Activated CD4-positive, alpha-beta T cell treated with anti-CD3 and anti-CD28 coated beads, Interleukin-2, Interleukin-4, amounts not matched to agents 100 ng/mL and 50 ng/mL, durations not matched to agents 16 hours and 8 hours (primary cell): Measurements from ENCODE around the gene ASTL.
A peak's percentile ranks its signal among the peaks of the same experiment; 100 is the strongest.
"Not testable (repeated sequence)": the region's sequence is repeated elsewhere in the genome, so short reads cannot be mapped to it uniquely, and the experiment has no call there.

Source experiments
- DNase-seq: peaks from one replicate; pipeline ENCODE4 v3.0.0-alpha.2; 2020; ENCODE audit warnings: low spot score

The ASTL gene

DNA sequence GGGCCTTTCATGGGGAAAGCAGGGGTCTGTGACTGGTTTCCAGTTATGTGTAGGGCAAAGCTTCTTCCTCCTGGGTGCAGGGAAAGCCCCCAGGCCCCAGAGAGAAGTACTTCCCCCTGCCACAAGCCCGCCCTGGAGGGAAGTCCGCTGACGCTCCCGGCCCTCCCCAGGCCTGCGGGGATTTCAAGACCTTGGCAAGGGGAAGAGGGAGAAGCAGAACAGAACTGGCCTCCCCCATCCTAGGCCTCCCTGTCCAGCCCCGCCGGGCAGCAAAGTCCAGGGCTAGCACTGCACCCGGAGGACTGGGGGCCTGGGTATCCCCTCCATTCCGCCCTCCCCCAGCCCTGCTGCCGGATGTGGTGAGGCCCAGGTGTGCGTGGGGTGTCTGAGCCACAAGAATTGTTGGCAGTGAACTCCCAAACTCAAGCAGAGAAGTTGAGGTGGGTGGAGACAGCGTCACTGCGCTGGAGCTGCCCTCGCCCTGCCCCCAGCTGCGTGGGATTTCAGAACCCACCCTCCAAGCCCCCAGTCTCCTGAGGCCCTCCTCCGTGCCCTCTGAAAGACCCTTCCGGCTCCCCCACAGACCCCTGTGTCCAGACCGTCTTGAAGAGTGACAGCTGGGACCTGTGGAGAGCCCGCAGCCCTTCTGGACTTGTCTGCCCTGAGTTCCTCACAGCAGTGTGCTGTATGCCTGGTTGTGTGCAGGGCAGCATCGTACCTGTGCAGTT is 8.0 kb upstream of the ASTL start:
- DNase-seq: peak; percentile 82

DNA sequence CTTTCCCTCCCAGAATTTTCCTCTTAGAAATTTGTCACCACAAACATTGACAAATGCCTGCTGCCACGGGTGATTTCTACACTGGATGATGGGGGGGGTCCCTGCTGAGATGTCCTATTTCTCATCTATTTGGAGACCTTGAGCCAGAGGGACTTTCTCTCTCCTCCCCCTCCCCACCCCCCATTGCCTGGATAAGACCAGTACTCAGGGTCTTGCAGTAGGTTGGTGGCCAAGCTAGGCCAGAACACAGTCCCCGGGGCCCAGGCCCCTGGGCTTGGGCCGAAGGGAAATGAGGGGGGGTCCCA is 7.5 kb upstream of the ASTL start:
- DNase-seq: no peak

DNA sequence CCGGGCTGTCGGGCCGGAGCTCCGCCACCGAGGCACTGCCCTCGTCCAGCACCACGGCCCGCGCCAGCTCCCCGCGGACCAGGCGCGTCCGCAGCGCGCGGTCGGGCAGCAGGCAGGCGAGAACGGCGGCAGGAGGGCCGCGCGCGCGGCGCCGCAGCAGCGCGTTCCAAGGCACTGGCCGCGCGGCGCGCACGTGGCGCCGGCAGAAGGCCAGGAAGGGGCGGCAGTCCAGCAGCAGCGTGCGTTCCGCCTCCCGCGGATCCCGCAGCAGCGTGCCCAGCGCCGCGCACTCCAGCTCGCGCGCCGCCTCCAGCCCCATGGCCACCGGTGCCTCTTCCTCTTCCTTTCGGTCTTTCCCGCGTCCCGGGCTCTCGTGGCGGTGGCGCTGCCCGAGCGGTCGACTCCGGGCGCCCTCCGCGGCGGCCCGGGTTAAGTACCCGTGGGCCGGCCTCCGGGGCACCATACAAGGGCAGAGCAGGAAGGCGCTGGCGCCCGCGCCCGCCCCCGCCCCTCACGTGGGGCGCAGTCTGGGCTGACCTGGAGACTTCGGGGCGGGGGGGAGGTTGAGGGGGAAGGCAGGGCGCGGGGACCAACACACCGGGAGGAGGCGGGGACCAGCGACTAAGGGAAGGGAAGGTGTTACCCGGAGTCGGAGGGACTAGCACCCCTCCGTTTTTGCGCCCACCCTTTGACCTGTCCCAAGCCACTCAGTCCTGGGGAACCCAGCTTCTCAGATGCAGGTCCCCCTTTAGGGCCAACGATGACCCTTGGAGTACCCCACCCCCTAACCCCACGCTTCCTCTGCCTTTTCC is 6.9 kb upstream of the ASTL start, which contains the start of gene DUSP2:
Gene DUSP2 (minus strand): TSS at position 405 of the 812 bp plus-strand sequence. CDS start 86 bp downstream, at position 319.
- DNase-seq: peak; percentile 93

DNA sequence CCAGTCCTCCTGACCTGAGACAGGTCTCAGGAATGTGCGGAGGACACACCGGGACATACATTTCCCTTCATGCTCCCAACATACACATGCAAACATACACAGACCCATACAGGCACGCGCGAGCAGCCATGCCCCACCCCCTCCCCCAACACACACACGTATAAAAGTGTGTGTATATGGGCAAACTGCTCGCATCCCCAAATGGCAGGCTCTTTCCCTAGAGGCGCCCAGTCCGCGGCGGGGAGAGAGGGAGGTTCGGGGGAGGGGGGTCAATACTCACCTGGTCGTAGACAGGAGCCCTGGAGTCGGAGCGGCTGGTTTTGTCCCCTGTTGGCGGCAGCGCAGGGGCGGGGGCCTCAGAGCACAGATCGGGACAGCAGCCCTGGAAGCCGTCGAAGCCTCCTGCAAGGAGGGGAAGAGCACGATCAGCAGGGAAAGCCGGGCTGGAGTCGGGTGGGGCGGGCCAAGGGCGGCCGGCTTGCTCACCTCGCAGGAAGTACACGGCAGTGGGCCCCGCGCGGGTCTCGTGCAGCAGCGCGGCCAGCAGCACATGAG is 6.3 kb upstream of the ASTL start:
- DNase-seq: no peak

DNA sequence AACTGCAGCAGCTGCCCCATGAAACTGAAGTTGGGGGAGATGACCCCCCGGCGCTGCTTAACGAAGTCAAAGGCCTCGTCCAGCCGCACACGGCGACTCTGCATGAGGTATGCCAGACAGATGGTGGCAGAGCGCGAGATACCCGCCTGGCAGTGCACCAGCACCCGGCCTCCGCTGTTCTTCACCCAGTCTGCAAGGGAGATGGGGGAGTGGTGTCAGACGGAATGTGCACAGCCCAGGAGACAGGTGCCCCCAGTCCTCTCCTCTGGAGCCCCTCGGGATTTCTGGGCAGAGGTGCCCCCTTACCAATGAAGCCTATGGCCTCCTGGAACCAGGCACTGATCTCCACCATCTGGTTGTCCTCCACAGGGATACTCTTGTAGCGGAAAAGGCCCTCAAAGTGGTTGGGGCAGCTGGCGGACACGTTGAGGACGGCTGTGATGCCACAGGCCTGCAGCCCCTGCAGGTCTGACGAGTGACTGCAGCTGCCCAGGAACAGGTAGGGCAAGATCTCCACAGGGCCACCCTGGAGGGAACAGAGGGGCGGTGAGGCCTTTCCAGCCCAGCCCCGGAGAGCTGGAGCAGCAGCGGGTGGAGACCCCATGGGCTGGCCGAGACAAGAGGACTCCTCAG is 5.7 kb upstream of the ASTL start:
- DNase-seq: no peak

DNA sequence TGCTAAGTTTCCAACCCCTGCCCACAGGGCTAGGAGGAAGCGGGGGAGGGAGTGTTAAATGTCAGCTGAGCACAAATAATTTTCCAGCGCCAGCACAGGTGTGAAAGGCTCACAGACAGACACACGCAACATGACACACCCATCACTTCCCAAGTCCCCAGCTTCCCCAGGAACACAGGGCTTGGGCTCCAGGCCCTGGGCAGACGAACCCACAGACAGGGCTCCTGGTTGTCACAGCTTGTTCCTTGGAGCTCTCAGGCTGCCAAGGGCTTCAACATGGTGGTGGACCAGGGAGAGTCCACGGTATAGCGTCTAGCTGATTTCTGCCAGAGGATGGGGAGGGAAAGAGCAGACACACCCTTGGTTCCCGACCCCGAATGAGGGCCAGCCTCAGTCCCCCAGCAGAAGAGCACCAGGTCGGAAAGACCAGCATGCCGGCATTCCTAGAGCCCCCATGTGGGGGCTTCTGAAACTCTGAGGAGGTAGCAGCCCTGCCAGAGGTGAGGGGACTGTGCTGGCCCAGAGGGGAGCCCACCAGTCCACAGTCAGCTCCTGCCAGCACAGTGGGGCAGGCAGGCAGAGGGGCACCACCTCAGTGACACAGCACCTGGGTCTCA is 5.0 kb upstream of the ASTL start:
- DNase-seq: no peak

DNA sequence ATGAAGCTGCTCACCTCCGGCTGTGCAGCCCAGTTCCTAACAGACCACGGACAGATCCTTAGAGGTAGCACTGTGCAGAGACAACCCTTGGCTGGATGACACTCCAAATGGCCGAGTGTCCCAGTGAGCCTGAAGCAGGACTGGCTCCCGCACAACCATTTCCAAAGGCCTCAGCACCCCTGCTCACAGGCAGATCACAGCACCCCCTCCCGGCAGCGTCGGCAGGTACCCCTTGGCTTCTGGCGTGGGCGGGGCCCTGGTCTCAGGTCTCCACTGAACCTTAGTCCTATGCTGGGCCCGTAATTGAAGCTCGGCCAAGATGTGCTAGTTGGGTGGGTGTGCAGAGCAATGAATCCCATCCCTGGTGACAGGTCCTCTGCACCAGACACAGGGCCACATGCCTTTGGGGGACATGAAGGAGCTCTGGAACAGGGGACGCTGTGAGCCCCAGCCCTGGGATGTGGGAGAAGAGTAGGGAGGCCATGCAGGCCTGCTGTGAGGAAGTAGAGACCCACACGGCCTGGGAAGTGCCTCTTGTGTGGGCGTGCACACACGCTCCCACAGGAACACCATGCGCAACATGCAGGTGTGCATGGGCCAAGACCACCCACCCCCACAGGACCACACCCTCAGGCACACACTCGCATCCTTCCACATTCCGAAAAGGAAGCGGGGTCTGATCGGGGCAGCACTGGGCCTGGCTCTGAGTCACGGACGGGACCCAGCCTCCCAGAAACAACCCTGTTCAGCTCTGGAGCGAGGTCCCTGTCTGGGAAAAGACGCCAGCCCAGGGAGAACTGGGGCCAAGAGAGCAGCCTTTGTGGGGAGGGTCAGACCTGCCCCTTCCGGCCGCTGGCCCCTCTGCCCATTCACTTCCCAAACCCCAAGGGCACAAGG is 4.2 kb upstream of the ASTL start:
- DNase-seq: no peak

DNA sequence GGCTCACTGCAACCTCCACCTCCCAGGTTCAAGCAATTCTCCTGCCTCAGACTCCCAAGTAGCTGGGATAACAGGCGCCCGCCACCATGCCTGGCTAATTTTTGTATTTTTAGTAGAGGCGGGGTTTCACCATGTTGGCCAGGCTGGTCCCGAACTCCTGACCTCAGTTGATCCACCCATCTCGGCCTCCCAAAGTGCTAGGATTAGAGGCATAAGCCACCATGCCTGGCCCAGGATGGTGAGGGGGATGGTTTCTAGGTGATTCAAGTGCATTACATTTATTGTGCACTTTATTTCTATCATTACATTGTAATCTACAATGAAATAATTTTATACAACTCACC is 3.3 kb upstream of the ASTL start:
- DNase-seq: not testable (repeated sequence)

DNA sequence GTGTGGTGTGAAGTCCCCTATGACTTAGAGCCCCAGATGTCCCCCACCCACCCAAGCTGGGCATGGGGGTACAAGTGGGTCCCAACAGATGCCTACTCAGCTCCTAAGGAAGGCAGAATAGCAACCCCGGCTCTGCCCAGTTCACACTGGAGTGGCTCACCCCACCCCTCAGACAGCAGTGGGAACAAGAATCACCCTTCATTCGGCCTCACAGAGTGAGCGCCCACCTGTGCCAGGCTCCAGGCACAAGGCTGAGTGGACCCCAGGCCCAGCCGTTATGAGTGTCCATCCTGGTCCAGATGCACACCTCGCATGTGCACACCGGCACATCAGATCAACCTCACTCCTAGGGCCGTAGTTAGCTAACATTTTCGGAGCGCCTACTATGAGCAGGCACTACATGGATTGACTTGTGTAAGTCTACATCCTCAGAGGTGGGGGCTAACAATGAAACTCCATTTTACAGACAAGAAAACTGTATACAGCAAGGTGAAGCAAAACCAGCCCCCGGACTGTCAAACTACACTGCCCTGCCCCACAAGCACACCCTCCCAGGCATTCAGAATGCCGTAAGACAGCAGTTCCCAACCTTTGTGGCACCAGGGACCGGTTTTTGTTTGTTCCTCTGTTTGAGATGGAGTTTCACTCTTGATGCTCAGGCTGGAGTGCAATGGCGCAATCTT is 2.8 kb upstream of the ASTL start:
- DNase-seq: no peak

DNA sequence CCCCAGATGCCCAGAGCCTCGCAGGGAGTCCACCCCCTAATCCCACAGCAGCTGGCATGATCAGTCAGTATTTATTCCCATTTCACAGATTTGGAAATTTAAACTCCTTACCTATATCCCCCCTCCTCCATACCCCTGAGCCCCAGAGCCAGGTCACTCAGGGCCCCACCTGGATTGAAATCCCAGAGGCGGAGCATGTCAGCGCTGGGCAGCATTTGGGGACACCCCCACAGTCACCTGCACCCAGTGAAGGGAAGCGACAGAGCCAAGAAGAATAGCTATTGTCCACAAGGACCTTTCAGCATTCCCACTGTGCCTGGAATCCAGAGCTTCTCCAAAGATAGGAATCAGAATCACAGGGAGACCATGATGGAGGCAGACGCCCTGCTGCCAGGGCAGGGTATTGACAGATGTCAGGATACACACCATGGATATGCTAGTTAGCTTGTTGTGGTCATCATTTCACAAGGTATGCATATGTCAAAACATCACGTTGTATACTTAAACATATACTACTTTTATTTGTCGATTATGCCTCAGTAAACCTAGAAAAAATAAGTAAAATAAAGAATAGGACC is 968 bp upstream of the ASTL start:
- DNase-seq: no peak

DNA sequence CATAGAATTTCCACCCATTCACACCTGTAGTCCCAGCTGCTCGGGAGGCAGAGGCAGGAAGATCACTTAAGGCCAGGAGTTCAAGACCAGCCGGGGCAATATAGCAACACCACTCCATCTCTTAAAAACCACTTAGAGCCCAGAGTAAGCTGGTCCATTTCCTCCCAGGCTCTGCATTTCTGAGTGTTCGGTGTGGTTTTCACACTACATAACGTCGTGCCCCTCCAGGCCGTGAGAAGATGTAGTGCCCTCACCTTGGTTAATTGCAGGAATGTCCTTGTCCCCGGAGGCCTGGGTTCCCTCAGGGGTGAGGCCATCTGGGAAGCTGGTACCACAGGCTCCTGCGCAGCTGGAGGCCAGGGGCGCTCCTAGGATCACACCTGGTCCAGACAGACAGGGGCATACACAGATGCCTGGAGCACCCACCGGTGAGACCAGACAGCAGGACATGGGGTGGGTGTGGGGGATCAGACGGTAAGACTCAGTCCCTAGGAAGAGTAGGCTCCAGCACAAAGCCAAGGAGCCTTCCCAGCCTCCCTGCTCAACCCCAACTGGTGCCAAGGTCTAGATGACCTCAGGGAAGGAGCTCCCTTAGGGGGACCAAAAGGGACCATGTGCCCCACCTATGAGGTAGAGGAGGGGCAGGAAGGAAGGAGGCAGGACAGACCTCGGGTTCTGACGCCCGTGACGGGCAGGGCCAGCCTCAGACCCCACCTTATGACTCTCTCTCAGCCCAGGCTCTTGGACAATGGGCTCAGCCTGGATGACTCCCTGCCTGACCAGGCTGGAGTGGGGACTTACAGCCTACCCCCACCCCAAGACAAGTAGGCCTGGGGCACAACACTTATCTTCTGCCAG is 752 bp downstream of the ASTL start:
- DNase-seq: no peak

DNA sequence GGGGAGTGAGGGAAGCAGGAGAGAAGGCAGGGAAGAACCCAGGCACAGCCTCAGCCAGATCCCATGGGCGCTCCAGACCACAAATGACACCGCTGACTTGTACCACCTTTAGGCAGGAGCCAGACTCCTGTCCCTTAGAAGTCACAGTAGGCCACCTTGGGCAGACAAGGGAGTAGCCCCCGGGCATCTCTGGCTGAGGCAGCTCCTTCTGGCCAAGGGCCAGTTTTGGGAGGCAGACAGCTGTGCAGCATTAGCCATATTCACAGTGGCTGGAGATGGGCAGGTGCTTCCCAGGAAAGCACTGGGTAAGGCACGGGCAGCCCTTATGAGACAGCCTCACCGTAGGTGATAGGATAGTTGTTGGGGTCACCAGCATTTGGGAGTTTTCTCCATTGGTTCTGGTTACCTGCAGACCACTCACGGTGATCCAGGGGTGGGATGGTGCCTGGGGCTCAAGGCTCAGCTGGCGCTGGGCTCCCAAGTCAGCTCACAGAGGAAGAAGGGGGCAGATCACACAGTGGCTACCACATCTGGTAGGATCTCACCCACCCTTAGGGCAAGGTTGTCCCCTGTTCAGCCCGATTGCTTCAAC is 2.1 kb downstream of the ASTL start:
- no peak for DNase-seq

DNA sequence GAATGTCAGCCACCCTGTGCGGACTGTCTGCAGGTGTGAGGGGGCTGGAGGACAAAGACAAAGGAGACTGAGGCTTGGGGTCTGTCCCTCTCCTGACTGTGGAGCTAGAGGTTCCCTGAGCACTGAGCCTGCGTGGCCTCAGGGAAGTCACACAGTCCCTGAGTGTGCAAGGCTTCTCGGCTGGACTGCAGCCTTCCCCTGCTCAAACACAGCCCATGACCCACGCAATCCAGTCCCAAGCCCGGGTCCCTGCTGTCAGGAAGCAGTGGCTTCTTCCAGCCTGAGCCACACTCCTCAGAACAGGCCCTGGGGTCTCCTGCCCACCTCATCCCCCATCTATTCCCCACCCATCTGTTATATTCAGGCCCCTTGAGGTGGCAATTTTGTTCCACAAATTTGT is 2.7 kb downstream of the ASTL start:
- DNase-seq: no peak

DNA sequence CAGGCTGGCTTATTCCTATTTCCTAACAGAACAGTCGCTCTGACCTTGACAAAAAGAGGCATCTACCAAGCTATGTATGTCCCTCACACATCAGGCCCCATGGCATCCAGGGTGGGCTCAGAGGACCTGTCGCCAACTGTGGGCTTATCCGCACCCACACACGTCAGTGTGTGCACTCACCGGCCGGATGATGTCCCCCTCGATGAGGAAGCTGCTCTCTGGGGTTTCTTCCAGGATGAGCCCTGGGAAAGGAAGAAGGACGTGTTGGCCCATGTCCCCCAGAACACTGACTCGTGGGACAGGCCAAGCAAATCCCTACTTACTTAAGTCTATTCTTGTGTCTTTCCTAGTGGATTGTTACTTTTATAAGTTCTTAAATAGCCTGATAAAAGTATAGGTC is 3.1 kb downstream of the ASTL start:
- no peak for DNase-seq

DNA sequence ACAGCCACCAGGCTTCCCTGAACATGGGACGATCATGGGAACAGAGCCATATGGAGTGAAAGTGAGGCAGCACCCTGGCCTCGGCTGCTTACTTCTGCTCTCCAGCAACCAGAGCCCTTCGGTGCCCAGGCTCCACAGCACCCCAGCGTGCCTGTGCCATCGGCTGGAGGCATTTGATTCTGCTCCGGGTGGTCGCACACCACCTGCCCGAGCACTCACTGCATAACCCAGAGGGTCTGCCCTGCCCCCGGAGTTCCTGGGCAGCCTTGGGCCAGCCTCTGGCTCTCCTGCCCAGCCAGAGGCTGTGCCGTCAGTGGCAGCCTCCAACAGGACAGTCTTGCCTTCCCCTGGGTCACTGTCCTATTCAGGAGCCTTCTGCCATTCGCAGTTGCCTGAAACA is 3.9 kb downstream of the ASTL start:
- no peak for DNase-seq

DNA sequence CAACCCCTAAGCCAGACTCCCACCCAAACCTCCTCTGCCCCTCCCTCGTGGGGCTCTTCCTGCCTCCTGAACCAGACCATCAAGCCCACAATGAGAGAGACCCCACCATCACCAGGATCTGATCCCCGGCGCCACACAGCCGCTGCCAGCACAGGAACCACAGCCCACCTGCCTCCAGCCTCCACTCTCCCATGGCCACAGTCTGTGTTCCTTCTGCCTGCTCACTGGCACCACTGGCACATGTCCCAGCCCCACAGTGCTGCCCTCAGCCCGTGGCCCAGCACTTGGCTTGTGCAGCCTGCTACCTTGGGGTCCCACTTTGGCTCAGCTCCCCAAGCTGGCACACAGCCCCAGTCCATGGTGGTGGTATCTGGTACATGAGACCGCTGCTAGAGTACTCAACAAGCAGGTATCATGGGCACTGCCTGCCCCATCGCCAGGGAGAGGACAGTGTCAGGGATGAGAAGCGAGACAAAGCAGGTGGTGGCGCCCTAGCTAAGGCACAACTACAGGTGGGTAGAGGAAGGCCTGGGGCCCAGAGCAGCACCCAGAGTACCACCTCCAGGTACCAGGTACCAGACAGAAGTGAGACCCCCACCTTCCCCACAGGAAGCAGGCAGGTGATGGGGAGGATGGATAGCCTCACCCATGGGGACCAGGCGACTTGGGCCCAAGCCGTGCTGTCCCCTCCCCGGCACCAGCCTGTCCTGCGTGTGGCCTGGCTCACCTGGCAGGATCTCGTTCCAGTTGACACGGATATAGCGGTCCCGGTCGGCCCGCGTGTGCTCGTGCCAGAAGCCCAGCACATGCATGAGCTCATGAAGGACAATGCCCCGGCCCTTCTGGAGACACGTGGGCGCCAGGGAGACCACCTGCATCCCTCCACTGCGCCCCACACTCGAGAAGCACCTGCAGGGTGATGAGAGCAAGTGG is 6.2 kb downstream of the ASTL start:
- DNase-seq: no peak

DNA sequence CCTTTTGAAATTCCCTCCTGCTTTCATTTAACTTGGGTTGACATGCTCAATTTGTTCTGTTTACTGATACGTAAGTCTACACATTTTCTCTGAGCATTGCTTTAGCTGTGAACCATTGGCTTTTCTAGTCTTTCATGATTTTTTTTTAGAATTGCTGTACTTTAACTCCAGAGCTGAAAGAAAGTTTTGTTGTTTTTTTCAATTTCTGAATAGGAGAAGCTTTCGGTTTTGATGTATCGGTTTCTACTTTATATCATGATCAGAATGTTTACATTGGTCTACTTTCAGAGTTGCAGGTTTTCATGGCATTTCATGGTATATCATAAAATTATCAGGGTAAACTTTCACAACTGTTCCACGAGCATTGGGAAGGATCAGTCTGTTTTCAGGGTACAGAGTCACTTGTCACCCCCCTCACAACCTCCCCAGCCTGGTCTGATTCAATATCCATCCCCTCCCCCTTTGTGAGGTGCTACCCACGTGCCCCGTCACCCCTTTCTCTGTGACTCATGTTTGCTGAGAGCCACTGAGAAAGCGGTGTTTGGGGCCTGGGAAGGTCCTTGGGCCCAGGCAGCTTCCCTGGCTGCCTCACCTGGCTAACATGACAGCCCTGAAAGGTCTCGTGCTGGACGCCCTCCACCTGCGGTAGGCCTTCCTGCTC is 7.0 kb downstream of the ASTL start:
- DNase-seq: no peak

DNA sequence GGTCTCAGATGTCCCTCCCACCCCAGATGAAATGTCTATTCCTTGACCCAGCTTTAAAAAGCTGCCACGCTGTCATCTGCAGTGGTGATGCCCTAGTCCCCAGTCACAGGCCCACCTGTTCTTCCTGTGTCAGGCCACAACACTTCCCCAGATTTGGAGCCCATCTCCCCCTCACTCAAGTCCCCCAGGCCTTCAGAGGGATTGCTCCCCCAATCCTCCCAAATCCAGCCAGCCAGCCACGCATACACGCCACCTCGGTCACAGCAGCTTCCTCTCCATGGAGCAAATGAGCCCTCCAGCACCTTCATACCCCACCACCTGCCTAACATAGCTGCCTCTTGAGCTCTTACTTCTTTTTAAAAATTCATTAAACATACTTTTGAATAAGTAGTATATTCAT is 7.8 kb downstream of the ASTL start:
- DNase-seq: no peak
